HepG2 (cell line): Measurements from ENCODE around the gene LEPROT. TPM values are rescaled to one million over a fixed set of nuclear protein-coding genes. Genes with fewer than 3 reads are reported as not detected.

Experiments used
- AKAP8 ChIP-seq: sonication (generic); formaldehyde crosslinking; IDR thresholded peaks from 2 replicates; pipeline ENCODE4 v1.5.1; 2020; ENCODE audit warnings: mild to moderate bottlenecking, missing genetic modification reagents
- CCAR2 ChIP-seq: fragments of 200-400 bp; formaldehyde crosslinking; optimal IDR thresholded peaks from 2 replicates; pipeline ENCODE3; 2018; ENCODE audit warnings: low read depth, mild to moderate bottlenecking, low read length, moderate library complexity
- CREB1 ChIP-seq, 2 experiments: fragments of 450-650 bp in 1 of 2; IDR thresholded peaks; 2 replicates each; pipeline ENCODE4 v1.6.1; 2016 to 2017; ENCODE audit warnings: control low read depth in 1 of 2, mild to moderate bottlenecking in 1 of 2, missing compliant biosample characterization in 1 of 2, missing genetic modification characterization in 1 of 2
- DR1 ChIP-seq: sonication (generic); formaldehyde crosslinking; IDR thresholded peaks from 2 replicates; pipeline ENCODE4 v1.8.0; 2021; ENCODE audit warnings: mild to moderate bottlenecking, missing genetic modification reagents, inconsistent platforms
- ELF1 ChIP-seq: sonication (generic); formaldehyde crosslinking; IDR thresholded peaks from 2 replicates; pipeline ENCODE4 v1.4.0; 2020; ENCODE audit warnings: missing genetic modification reagents
- FOXC1 ChIP-seq: sonication (generic); formaldehyde crosslinking; IDR thresholded peaks from 2 replicates; pipeline ENCODE4 v1.8.0; 2022; ENCODE audit warnings: mild to moderate bottlenecking, missing genetic modification reagents, borderline replicate concordance
- FOXM1 ChIP-seq: sonication (generic); formaldehyde crosslinking; IDR thresholded peaks from 2 replicates; pipeline ENCODE4 v1.5.0; 2020; ENCODE audit warnings: missing genetic modification reagents
- KAT7 ChIP-seq: IDR thresholded peaks from 2 replicates; pipeline ENCODE4 v1.6.1; 2018; ENCODE audit warnings: borderline replicate concordance, missing compliant biosample characterization
- KLF9 ChIP-seq: IDR thresholded peaks from 2 replicates; pipeline ENCODE4 v1.6.1; 2016; ENCODE audit warnings: low read depth
- MXD3 ChIP-seq: IDR thresholded peaks from 2 replicates; pipeline ENCODE4 v1.6.1; 2016; ENCODE audit warnings: mild to moderate bottlenecking, missing biosample characterization, missing genetic modification reagents
- NCOA2 ChIP-seq: sonication (generic); formaldehyde crosslinking; IDR thresholded peaks from 2 replicates; pipeline ENCODE4 v1.8.0; 2022; ENCODE audit warnings: inconsistent platforms
- REL ChIP-seq: sonication (generic); formaldehyde crosslinking; conservative IDR thresholded peaks from 2 replicates; pipeline ENCODE4 v1.8.0; 2022; ENCODE audit warnings: mild to moderate bottlenecking, missing genetic modification reagents, moderate library complexity
- SATB2 ChIP-seq: sonication (generic); formaldehyde crosslinking; IDR thresholded peaks from 2 replicates; pipeline ENCODE4 v1.5.0; 2020; ENCODE audit warnings: missing genetic modification reagents
- THAP11 ChIP-seq: IDR thresholded peaks from 2 replicates; pipeline ENCODE4 v1.6.1; 2016; ENCODE audit warnings: missing biosample characterization, missing genetic modification reagents
- ZFP62 ChIP-seq: sonication (generic); formaldehyde crosslinking; IDR thresholded peaks from 2 replicates; pipeline ENCODE4 v1.4.0; 2020; ENCODE audit warnings: missing genetic modification reagents
- ZNF513 ChIP-seq: sonication (generic); formaldehyde crosslinking; conservative IDR thresholded peaks from 2 replicates; pipeline ENCODE4 v1.5.0; 2020; ENCODE audit warnings: missing genetic modification reagents
- ZNF572 ChIP-seq: sonication (generic); formaldehyde crosslinking; IDR thresholded peaks from 2 replicates; pipeline ENCODE4 v1.5.1; 2020; ENCODE audit warnings: mild to moderate bottlenecking, missing genetic modification reagents
- polyA plus RNA-seq, 8 experiments: library from polyadenylated mRNA; depleted of rRNA in 3 of 8; stranded (reverse) in 7 of 8; unstranded in 1 of 8; fragments of >200 nt; fragmentation: Illumina TruSeq in 4 of 8; extraction: Trizol in 4 of 8; gene quantifications; 2 replicates each; pipeline versions ENCODE4 v1.2.1 to v1.2.3, GENCODE V29; 2011 to 2016; ENCODE audit warnings: low read depth in 4 of 8, missing spikeins in 1 of 8, mixed read lengths in 1 of 8; ENCODE audit not compliant: insufficient read depth in 1 of 8
- total RNA-seq, 5 experiments: library from RNA; depleted of rRNA; stranded (reverse); fragments of >200 nt; fragmentation: Illumina TruSeq; extraction: Trizol; gene quantifications; 2 replicates each; pipeline ENCODE4 v1.2.3, GENCODE V29; 2016; ENCODE audit warnings: low read depth in 1 of 5
- TF ChIP-seq, protein P1 (sequence below): sonication (generic); formaldehyde crosslinking; IDR thresholded peaks from 2 replicates; pipeline ENCODE4 v1.5.0; 2020; ENCODE audit warnings: mild to moderate bottlenecking, missing genetic modification reagents
- TF ChIP-seq, protein P2 (sequence below): sonication (generic); formaldehyde crosslinking; IDR thresholded peaks from 2 replicates; pipeline ENCODE4 v1.8.1; 2022; ENCODE audit warnings: mild to moderate bottlenecking, missing genetic modification reagents
- TF ChIP-seq, protein P3 (sequence below): IDR thresholded peaks from 2 replicates; pipeline ENCODE4 v1.6.1; 2016; ENCODE audit warnings: missing compliant biosample characterization, missing genetic modification reagents, borderline replicate concordance

Gene LEPROT
- total and polyA plus RNA-seq, 2 of the 13 experiments (the other 11 are each of a cell fraction or from before 2014, with no cell fraction given) = 36.8 to 51.4 TPM

DNA sequence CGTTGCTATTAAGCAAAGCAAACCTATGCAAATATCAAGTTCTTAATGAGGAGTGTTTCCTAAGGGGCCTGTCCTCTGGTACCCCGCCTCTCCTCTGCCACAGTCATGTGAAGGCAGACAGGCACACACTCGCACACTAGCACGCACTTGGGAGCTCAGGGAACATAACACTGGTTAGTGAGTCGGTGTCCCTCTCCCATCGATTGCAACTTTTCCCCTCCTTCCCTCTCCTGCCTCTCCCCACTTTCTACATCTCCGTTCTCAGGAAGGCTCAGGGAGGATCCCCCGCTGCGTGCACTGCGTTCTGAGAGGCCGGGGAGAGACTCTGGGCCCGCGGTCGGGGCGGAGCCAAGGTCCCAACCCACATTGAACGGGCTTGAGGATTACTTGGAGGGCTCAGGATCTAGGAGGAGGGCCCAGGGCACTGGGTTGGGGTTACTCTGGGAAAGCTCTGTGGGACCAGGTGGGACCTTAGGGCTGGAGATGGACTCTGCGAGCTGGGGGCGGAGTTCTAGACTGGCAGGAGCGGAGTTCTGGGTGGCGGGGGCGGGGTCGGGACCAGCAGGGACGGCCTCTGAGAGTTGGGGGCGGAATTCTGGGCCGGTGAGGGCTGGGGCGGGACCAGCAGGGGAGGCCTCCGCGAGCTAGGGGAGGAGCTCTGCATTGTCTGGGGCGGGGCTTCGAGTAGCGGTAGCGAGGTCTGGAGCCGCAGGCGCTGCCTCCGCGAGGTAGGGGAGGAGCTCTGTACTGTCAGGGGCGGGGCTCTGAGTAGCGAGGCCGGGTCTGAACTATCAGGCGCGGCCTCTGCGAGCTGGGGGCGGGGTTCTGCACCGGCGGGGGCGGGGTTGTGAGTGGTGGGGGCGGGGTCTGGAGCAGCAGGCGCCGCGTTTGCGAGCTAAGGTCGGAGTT lies 533 bp upstream of the LEPROT start (continued):
- TF ChIP-seq CCAR2 (no peak), REL (CRISPR knock-in tag) (no peak), CREB1 (IDR thresholded peaks at IDR 0.05) (no peak), CREB1 (CRISPR knock-in tag; IDR thresholded peaks at IDR 0.05) (0 out of 2 replicates have a peak, but pooled peaks have one; percentile 35), AKAP8 (no peak), ELF1 (peak; percentile 28; the same call in 1 of the 2 replicates), ZFP62 (no peak), THAP11 (no peak), ZNF572 (CRISPR knock-in tag) (no peak), FOXC1 (CRISPR knock-in tag) (no peak), NCOA2 (CRISPR knock-in tag) (no peak; the same call in none of the 2 replicates), ZNF513 (CRISPR knock-in tag) (no peak), KAT7 (CRISPR knock-in tag) (no peak), DR1 (CRISPR knock-in tag) (no peak), FOXM1 (CRISPR knock-in tag) (no peak), MXD3 (CRISPR knock-in tag) (0 out of 2 replicates have a peak, but pooled peaks have one; percentile 38), KLF9 (CRISPR knock-in tag) (no peak), SATB2 (no peak)
- TF ChIP-seq, protein P1, sequence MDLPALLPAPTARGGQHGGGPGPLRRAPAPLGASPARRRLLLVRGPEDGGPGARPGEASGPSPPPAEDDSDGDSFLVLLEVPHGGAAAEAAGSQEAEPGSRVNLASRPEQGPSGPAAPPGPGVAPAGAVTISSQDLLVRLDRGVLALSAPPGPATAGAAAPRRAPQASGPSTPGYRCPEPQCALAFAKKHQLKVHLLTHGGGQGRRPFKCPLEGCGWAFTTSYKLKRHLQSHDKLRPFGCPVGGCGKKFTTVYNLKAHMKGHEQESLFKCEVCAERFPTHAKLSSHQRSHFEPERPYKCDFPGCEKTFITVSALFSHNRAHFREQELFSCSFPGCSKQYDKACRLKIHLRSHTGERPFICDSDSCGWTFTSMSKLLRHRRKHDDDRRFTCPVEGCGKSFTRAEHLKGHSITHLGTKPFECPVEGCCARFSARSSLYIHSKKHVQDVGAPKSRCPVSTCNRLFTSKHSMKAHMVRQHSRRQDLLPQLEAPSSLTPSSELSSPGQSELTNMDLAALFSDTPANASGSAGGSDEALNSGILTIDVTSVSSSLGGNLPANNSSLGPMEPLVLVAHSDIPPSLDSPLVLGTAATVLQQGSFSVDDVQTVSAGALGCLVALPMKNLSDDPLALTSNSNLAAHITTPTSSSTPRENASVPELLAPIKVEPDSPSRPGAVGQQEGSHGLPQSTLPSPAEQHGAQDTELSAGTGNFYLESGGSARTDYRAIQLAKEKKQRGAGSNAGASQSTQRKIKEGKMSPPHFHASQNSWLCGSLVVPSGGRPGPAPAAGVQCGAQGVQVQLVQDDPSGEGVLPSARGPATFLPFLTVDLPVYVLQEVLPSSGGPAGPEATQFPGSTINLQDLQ (CRISPR knock-in tag) = no peak
- TF ChIP-seq, protein P2, sequence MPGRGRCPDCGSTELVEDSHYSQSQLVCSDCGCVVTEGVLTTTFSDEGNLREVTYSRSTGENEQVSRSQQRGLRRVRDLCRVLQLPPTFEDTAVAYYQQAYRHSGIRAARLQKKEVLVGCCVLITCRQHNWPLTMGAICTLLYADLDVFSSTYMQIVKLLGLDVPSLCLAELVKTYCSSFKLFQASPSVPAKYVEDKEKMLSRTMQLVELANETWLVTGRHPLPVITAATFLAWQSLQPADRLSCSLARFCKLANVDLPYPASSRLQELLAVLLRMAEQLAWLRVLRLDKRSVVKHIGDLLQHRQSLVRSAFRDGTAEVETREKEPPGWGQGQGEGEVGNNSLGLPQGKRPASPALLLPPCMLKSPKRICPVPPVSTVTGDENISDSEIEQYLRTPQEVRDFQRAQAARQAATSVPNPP (CRISPR knock-in tag) = no peak
- TF ChIP-seq, protein P3, sequence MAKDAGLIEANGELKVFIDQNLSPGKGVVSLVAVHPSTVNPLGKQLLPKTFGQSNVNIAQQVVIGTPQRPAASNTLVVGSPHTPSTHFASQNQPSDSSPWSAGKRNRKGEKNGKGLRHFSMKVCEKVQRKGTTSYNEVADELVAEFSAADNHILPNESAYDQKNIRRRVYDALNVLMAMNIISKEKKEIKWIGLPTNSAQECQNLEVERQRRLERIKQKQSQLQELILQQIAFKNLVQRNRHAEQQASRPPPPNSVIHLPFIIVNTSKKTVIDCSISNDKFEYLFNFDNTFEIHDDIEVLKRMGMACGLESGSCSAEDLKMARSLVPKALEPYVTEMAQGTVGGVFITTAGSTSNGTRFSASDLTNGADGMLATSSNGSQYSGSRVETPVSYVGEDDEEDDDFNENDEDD (CRISPR knock-in tag) = no peak
